ENCODE measurements around the gene PRR5L. TPM values are rescaled to one million over a fixed set of nuclear protein-coding genes. Genes with fewer than 3 reads are reported as not detected.

Gene PRR5L
- total and polyA plus RNA-seq, 8 donors, result 10.6 to 27.0 (median 17.4) TPM

DNA sequence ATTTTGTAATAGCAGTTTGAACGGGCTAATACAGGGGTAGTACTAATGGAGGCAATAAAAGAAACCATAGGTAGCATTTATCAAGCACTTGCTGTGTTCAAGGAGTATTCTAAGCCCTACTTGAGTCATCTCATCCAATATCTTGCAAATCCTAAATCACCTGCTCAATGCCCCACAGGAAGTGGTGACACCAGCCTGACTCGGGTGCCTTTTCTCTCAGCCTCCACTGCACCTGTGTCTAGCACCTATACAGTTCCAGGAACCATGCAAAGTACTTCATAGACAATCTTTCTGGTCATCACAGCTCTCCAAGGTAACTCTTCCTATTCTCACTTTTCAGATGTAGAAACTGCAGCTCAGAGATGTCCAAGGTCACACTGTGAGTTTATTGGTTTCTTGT is 98.0 kb downstream of the PRR5L start:
- intact Hi-C loops (cut with DNase I), result no loop called here
- Histone ChIP-seq H3K27me3 (no peaks in the 10 kb centered on the region), H3K9me3 (no peaks in the 10 kb centered on the region), H3K4me3 (no peak overlapping the region), H3K36me3 (no peaks in the 10 kb centered on the region), H3K27ac (no peak overlapping the region), H3K4me1 (peaks cover 0 to 35% of the 10 kb centered on the region in 2 donors)
- DNase-seq (no peak), ATAC-seq (no peak)
- TF ChIP-seq, protein P1, sequence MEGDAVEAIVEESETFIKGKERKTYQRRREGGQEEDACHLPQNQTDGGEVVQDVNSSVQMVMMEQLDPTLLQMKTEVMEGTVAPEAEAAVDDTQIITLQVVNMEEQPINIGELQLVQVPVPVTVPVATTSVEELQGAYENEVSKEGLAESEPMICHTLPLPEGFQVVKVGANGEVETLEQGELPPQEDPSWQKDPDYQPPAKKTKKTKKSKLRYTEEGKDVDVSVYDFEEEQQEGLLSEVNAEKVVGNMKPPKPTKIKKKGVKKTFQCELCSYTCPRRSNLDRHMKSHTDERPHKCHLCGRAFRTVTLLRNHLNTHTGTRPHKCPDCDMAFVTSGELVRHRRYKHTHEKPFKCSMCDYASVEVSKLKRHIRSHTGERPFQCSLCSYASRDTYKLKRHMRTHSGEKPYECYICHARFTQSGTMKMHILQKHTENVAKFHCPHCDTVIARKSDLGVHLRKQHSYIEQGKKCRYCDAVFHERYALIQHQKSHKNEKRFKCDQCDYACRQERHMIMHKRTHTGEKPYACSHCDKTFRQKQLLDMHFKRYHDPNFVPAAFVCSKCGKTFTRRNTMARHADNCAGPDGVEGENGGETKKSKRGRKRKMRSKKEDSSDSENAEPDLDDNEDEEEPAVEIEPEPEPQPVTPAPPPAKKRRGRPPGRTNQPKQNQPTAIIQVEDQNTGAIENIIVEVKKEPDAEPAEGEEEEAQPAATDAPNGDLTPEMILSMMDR (IDR thresholded peaks at IDR 0.05), result no peak

DNA sequence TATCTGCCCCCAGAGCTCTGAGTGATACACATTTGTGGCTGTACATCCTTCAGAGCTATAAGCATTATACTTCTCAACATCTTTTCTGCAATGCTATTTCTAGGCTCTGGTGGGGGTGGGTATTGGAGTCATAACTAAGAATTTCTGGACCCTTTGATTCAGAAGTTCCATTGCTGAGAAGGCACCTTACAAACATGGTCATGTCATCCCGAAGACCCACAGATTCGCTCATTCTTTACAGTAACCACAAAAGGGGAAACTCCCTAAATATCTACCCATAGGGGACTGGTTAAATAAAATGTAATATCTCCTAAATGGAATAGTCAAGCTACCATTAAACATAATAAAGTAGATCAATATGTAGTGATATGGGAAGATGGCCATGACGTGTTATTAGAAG is 98.8 kb downstream of the PRR5L start:
- Histone ChIP-seq H3K27me3 (no peaks in the 10 kb centered on the region), H3K4me3 (no peak overlapping the region), H3K9me3 (no peaks in the 10 kb centered on the region), H3K4me1 (peaks cover 0 to 32% of the 10 kb centered on the region in 2 donors), H3K36me3 (no peaks in the 10 kb centered on the region), H3K27ac (no peak overlapping the region)
- DNase-seq (no peak), ATAC-seq (no peak)
- TF ChIP-seq, protein P1 (IDR thresholded peaks at IDR 0.05), result no peak
- intact Hi-C loops (cut with DNase I), result no loop called here

DNA sequence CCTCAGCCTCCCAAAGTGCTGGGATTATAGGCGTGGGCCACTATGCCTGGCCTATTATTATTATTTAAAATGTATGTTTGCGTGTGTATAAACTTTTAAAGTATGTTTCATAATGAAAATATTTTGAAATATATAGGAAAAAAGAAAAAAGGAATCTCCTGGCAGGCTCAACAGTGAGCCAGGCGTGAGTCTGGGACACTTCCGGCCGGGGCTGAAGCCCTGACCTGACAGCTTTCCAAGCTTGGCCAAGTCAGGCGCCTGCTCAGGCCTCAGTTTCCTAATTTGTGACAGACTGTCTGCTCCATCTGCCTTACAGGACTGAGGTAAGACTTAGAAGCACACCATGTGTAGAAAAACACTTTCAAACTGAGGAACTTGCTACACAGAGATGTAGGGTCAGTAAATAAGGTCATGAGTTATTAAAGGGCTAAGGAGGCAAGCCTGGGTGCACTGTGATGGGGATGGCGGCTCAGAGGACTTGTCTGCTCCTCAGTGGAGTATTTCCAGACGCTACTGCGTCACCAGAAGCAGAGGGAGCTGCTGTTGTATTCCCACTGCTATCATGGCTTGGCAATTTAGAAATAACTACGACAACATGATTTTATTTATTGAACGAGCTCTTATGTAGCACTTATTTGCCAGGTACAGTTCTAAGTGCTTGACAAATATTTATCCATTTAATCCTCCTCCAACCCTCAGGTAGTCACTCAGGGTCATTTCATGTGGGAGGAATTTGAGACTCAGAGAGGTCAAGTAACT is 100.1 kb downstream of the PRR5L start:
- Histone ChIP-seq H3K27ac (no peak overlapping the region), H3K36me3 (no peaks in the 10 kb centered on the region)
- intact Hi-C loops (cut with DNase I), result no loop called here

DNA sequence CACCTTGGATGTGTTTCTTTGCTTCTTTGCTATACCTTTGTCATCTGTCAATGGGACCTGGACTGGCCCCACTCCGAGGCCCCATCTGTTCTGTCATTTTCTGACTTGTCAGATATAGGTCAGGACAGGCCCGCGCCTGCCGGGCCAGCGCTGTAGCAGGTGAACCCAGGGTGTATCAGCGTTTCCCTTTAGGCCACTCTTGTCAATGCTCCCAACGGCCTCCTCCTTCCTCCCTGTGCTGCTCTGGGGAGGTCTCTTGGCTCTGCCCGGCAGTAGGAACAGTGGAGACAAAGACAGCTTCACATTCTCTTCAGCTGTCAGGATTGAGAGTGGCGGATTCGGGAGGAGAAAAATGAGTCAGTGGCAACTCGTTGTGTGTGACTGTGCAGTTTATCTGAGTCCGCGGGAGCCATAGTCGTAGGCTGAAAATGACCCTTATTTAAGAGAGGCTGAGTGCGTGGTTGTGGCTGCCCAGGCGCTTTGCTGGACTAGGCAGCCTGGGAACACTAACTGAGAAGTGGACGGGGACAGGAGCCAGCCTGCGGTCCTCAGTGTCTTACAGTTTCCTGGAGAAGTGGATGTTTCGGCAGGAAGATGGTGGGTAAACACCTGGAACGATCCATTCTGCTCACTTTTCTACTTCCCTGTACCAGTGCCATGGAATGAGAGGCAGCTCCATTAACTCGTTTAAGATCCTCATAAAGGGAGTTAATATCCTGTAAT is 102.3 kb downstream of the PRR5L start:
- DNase-seq (no peak), ATAC-seq (peak; percentile 66)
- Histone ChIP-seq H3K4me1 (peaks cover 0 to 10% of the 10 kb centered on the region in 2 donors), H3K27ac (no peak overlapping the region), H3K27me3 (no peaks in the 10 kb centered on the region), H3K4me3 (no peak overlapping the region), H3K9me3 (no peaks in the 10 kb centered on the region), H3K36me3 (no peaks in the 10 kb centered on the region)
- TF ChIP-seq, protein P1 (IDR thresholded peaks at IDR 0.05), result no peak
- intact Hi-C loops (cut with DNase I), result no loop called here

More for the DNA sequence above, 100.1 kb downstream of the PRR5L start:
- Histone ChIP-seq H3K4me1 (peaks cover 0 to 27% of the 10 kb centered on the region in 2 donors), H3K27me3 (no peaks in the 10 kb centered on the region), H3K9me3 (no peaks in the 10 kb centered on the region), H3K4me3 (no peak overlapping the region)
- TF ChIP-seq, protein P1 (IDR thresholded peaks at IDR 0.05), result no peak
- DNase-seq (peak in 2 of 4 donors; percentile 14 to 49), ATAC-seq (peak; percentile 84)

DNA sequence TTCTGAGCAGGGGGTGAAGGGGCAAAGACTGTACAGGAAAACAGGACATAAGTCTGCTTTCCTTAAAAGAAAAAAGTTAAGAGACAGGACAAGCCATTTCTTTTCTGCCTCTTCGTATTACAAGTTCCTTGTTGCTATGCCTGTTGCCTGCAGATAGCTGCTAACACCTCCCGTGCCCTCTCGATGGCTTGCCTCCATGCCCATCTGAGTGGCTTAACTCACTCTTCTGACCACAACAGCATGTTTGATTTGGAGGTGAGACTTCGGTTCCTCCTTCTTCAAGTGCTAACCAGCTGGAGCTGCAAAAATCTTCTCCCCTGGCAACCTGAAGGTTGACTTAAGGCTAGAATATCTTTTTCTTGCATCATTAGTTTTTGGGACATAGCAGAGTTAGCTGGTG is 103.1 kb downstream of the PRR5L start:
- DNase-seq, result no peak
- Histone ChIP-seq H3K4me3 (no peak overlapping the region), H3K9me3 (no peaks in the 10 kb centered on the region), H3K27me3 (no peaks in the 10 kb centered on the region), H3K36me3 (no peaks in the 10 kb centered on the region), H3K27ac (no peak overlapping the region), H3K4me1 (peaks cover 0 to 6% of the 10 kb centered on the region in 2 donors)
- intact Hi-C loops (cut with DNase I), result no loop called here
- peak; percentile 35 for ATAC-seq
- TF ChIP-seq, protein P1 (IDR thresholded peaks at IDR 0.05), result no peak
